IMR-90 (cell line): ENCODE results near the gene COPS2. TPM values are rescaled to one million over a fixed set of nuclear protein-coding genes. Genes with fewer than 3 reads are reported as not detected.

ENCODE experiments used
- ATAC-seq: fragments of 200-7000 bp; cut with Tn5 transposase; 2 replicates; pipeline ENCODE4 v1.9.1; 2020; ENCODE audit warnings: low read depth, mild to moderate bottlenecking, moderate library complexity
- BruUV-seq: library from RNA; stranded (reverse); fragments of 400-500 nt; replicated peaks from 2 replicates; lab custom pipeline; 2021; lab: Mats Ljungman, UMichigan
- CTCF ChIA-PET: fragments of 300-600 bp; formaldehyde crosslinking; extraction: SDS; loops from one replicate; lab custom pipeline; 2021; ENCODE audit warnings: antibody characterized with exemption; lab: Yijun Ruan, JAX
- POLR2A ChIA-PET: fragments of 300-600 bp; sonication (Branson Sonifier 250); formaldehyde crosslinking; loops from one replicate; lab custom pipeline; 2022; ENCODE audit warnings: antibody characterized with exemption; ENCODE audit not compliant: unreplicated experiment; lab: Charles Lee
- DNase-seq: peaks from one replicate; pipeline ENCODE4 v3.0.0; 2013
- H2AFZ ChIP-seq: replicated peaks from 2 replicates; pipeline ENCODE3; 2013; ENCODE audit warnings: low read length, mild to moderate bottlenecking; ENCODE audit not compliant: poor library complexity
- H2AK5ac ChIP-seq: 2 replicates; pipeline ENCODE4 v1.6.1; 2013; ENCODE audit warnings: low read depth, low read length, inconsistent platforms
- H2AK9ac ChIP-seq: replicated peaks from 2 replicates; pipeline ENCODE3; 2013; ENCODE audit warnings: mild to moderate bottlenecking, low read depth, low read length, moderate library complexity; ENCODE audit not compliant: poor library complexity
- H2BK120ac ChIP-seq: 2 replicates; pipeline ENCODE4 v1.6.1; 2013; ENCODE audit warnings: low read depth, low read length, inconsistent platforms
- H2BK15ac ChIP-seq: 3 replicates; pipeline ENCODE4 v1.6.1; 2013; ENCODE audit warnings: low read depth, low read length, inconsistent platforms
- H2BK20ac ChIP-seq: 2 replicates; pipeline ENCODE4 v1.6.1; 2013; ENCODE audit warnings: low read depth, mild to moderate bottlenecking, inconsistent platforms, low read length, moderate library complexity
- H2BK5ac ChIP-seq: 2 replicates; pipeline ENCODE4 v1.6.1; 2013; ENCODE audit warnings: mild to moderate bottlenecking, low read depth, low read length, inconsistent platforms; ENCODE audit not compliant: poor library complexity, severe bottlenecking
- H3K14ac ChIP-seq: replicated peaks from 2 replicates; pipeline ENCODE4 v1.6.1; 2013; ENCODE audit warnings: low read depth, low read length, inconsistent platforms
- H3K18ac ChIP-seq: 2 replicates; pipeline ENCODE4 v1.6.1; 2013; ENCODE audit warnings: low read depth, low read length, control low read depth
- H3K23ac ChIP-seq: 2 replicates; pipeline ENCODE4 v1.6.1; 2013; ENCODE audit warnings: low read depth, low read length, inconsistent platforms
- H3K27ac ChIP-seq: 2 replicates; pipeline ENCODE4 v1.5.1; 2013; ENCODE audit warnings: mild to moderate bottlenecking, control low read depth, low read length; ENCODE audit not compliant: insufficient read depth
- H3K27me3 ChIP-seq: 2 replicates; pipeline ENCODE4 v1.6.1; 2013; ENCODE audit warnings: low read length; ENCODE audit not compliant: control insufficient read depth, insufficient read depth
- H3K36me3 ChIP-seq: 2 replicates; pipeline ENCODE4 v1.6.1; 2013; ENCODE audit warnings: low read length, mixed read lengths; ENCODE audit not compliant: control insufficient read depth, insufficient read depth
- H3K4ac ChIP-seq: 2 replicates; pipeline ENCODE4 v1.6.1; 2013; ENCODE audit warnings: low read depth, low read length, inconsistent platforms
- H3K4me1 ChIP-seq: 2 replicates; pipeline ENCODE4 v1.6.1; 2013; ENCODE audit warnings: low read length, mixed read lengths; ENCODE audit not compliant: control insufficient read depth, insufficient read depth
- H3K4me2 ChIP-seq: 2 replicates; pipeline ENCODE4 v1.6.1; 2013; ENCODE audit warnings: low read depth, mild to moderate bottlenecking, control low read depth, low read length, moderate library complexity
- H3K4me3 ChIP-seq: 2 replicates; pipeline ENCODE4 v1.5.1; 2013; ENCODE audit warnings: low read depth, mild to moderate bottlenecking, control low read depth, low read length, moderate library complexity; ENCODE audit not compliant: insufficient read depth
- H3K56ac ChIP-seq: 2 replicates; pipeline ENCODE4 v1.6.1; 2013; ENCODE audit warnings: low read length, inconsistent platforms; ENCODE audit not compliant: insufficient read depth; ENCODE audit errors: extremely low read depth
- H3K79me1 ChIP-seq, 2 experiments: 2 replicates each; pipeline ENCODE4 v1.6.1; 2013; ENCODE audit warnings: low read length in 2 of 2, inconsistent platforms in 1 of 2, low read depth in 1 of 2
- H3K9ac ChIP-seq: 2 replicates; pipeline ENCODE4 v1.6.1; 2013; ENCODE audit warnings: low read depth, low read length, control low read depth
- H3K9me1 ChIP-seq: 2 replicates; pipeline ENCODE4 v1.6.1; 2013; ENCODE audit warnings: low read length, inconsistent platforms; ENCODE audit not compliant: insufficient read depth
- H3K9me3 ChIP-seq: 2 replicates; pipeline ENCODE4 v1.6.1; 2013; ENCODE audit warnings: low read length; ENCODE audit not compliant: control insufficient read depth, insufficient read depth
- H4K20me1 ChIP-seq: 2 replicates; pipeline ENCODE4 v1.6.1; 2013; ENCODE audit warnings: low read length, inconsistent platforms; ENCODE audit not compliant: insufficient read depth
- H4K5ac ChIP-seq: 2 replicates; pipeline ENCODE4 v1.6.1; 2013; ENCODE audit warnings: mild to moderate bottlenecking, low read depth, low read length, control low read depth
- H4K8ac ChIP-seq, 2 experiments: 2 replicates each; pipeline ENCODE4 v1.6.1; 2013; ENCODE audit warnings: low read depth in 2 of 2, low read length in 2 of 2, control low read depth in 1 of 2, inconsistent platforms in 1 of 2
- H4K91ac ChIP-seq: 2 replicates; pipeline ENCODE4 v1.6.1; 2013; ENCODE audit warnings: low read depth, low read length, inconsistent platforms; ENCODE audit not compliant: insufficient read depth
- CEBPB ChIP-seq: IDR thresholded peaks from 2 replicates; pipeline ENCODE4 v1.6.1; 2012; ENCODE audit warnings: low read depth, low read length, improper control_type of control experiment
- FOS ChIP-seq: fragments of 150-350 bp; IDR thresholded peaks from 2 replicates; pipeline ENCODE4 v1.6.1; 2016; ENCODE audit warnings: low read depth, low read length
- MXI1 ChIP-seq: IDR thresholded peaks from 2 replicates; pipeline ENCODE4 v1.6.1; 2012; ENCODE audit warnings: low read depth, mild to moderate bottlenecking, low read length, moderate library complexity, borderline replicate concordance
- POLR2A ChIP-seq: IDR thresholded peaks from 2 replicates; pipeline ENCODE4 v1.6.1; 2012; ENCODE audit warnings: mild to moderate bottlenecking, low read depth, low read length
- RAD21 ChIP-seq: IDR thresholded peaks from 2 replicates; pipeline ENCODE4 v1.6.1; 2012; ENCODE audit warnings: low read length, improper control_type of control experiment
- USF2 ChIP-seq: fragments of 150-350 bp; IDR thresholded peaks from 2 replicates; pipeline ENCODE4 v1.6.1; 2017; ENCODE audit warnings: mild to moderate bottlenecking, antibody characterized with exemption, low read length, low read depth
- WGBS, 2 experiments: methylation state at CpG; one replicate each; pipeline versions ENCODE4 v1.1.5 to v1.1.7; 2013; ENCODE audit warnings: missing lambda C conversion rate in 2 of 2; ENCODE audit not compliant: insufficient read length in 1 of 2; ENCODE audit errors: extremely low coverage in 2 of 2; 5-methylcytosine and 5-hydroxymethylcytosine counted together
- dilution Hi-C: fragments of 300-500 bp; cut with HindIII; formaldehyde crosslinking; loops from one replicate; pipeline ENCODE4 v1.14.3; 2018; ENCODE audit warnings: low sequenced_read_pairs; ENCODE audit not compliant: unreplicated experiment
- in situ Hi-C: fragments of 300-500 bp; cut with MboI; formaldehyde crosslinking; loops from 3 replicates; pipeline ENCODE4 v1.14.3; 2019; ENCODE audit warnings: low sequenced_read_pairs, inconsistent platforms, mixed read lengths
- intact Hi-C: fragments of 100-400 bp; cut with micrococcal nuclease; formaldehyde crosslinking; loops from 2 replicates; pipeline ENCODE4 v1.10.0; 2022
- polyA plus RNA-seq, 3 experiments: library from polyadenylated mRNA; depleted of rRNA; stranded (reverse); fragments of >200 nt; gene quantifications; 2 replicates each; pipeline ENCODE4 v1.2.3, GENCODE V29; 2012; ENCODE audit warnings: low replicate concordance in 1 of 3
- total RNA-seq: library from RNA; depleted of rRNA; stranded (reverse); fragments of >200 nt; gene quantifications from 2 replicates; pipeline ENCODE4 v1.2.3, GENCODE V29; 2012

Gene COPS2
- total and polyA plus RNA-seq, 2 of the 4 experiments (the other 2 are of a cell fraction) = 54.6 to 75.6 TPM

GRCh38 chr15:49134683-49135341 lies 20.6 kb downstream of the COPS2 start:
- no peaks in the 10 kb centered on the region for H3K9me1 ChIP-seq
- ChIA-PET POLR2A (no interaction called here), CTCF (no interaction called here)
- H3K27ac ChIP-seq = peak overlapping the region; percentile 63
- no peak overlapping the region for H2AFZ ChIP-seq
- H3K79me1 ChIP-seq = peaks cover 14 to 15% of the 10 kb centered on the region in 2 experiments
- H3K4me3 ChIP-seq = no peak overlapping the region
- H4K5ac ChIP-seq = peak overlapping the region; percentile 97; the same call in 1 of the 2 replicates
- H3K4me1 ChIP-seq = peaks cover 11% of the 10 kb centered on the region
- DNase-seq (peak; percentile 59), ATAC-seq (no peak)
- peak overlapping the region; percentile 97; the same call in 1 of the 2 replicates for H3K4me2 ChIP-seq
- peak overlapping the region; percentile 83; the same call in 1 of the 2 replicates for H3K23ac ChIP-seq
- peak overlapping the region; percentile 74; the same call in 1 of the 2 replicates for H3K14ac ChIP-seq
- no peak for TF ChIP-seq USF2
- no peak for TF ChIP-seq CEBPB
- no peak for TF ChIP-seq MXI1
- no peak for TF ChIP-seq FOS
- no peak for TF ChIP-seq RAD21
- no peak for TF ChIP-seq POLR2A
- peak overlapping the region; percentile 92 for H2BK20ac ChIP-seq
- peak overlapping the region; percentile 27; the same call in 1 of the 2 replicates for H2AK5ac ChIP-seq
- H2BK120ac ChIP-seq = peak overlapping the region; percentile 88
- H2BK5ac ChIP-seq = peak overlapping the region; percentile 98
- no peak overlapping the region for H2AK9ac ChIP-seq
- H3K9me3 ChIP-seq = no peaks in the 10 kb centered on the region
- H4K8ac ChIP-seq = peak overlapping the region; percentile 81 to 89
- peak overlapping the region; percentile 89 for H3K4ac ChIP-seq
- WGBS, 2 experiments = no CpG with 5 or more reads among the region's 5 CpGs
- H3K56ac ChIP-seq = peak overlapping the region; percentile 58
- H4K20me1 ChIP-seq = no peaks in the 10 kb centered on the region
- peak overlapping the region; percentile 100 for H3K18ac ChIP-seq
- dilution Hi-C loops = no loop called here
- intact Hi-C loops = loop anchor here (5.0 kb wide), 2 partner anchors 88 to 268 kb away; partner anchors contain the start of gene SECISBP2L
- in situ Hi-C loops = no loop called here
- no peaks in the 10 kb centered on the region for H3K27me3 ChIP-seq
- H4K91ac ChIP-seq = peak overlapping the region; percentile 45
- peak overlapping the region; percentile 78; the same call in 1 of the 3 replicates for H2BK15ac ChIP-seq
- H3K9ac ChIP-seq = peak overlapping the region; percentile 60; the same call in 1 of the 2 replicates
- H3K36me3 ChIP-seq = peaks cover 23% of the 10 kb centered on the region
- BruUV-seq = no TSS peak
